Measurements from ENCODE around the gene FUT8.

- no peak for TF ChIP-seq CTCF (IDR thresholded peaks at IDR 0.05)
- TF ChIP-seq EZH2 (IDR thresholded peaks at IDR 0.05) = no peak
- no peak for TF ChIP-seq EZH2phosphoT487 (IDR thresholded peaks at IDR 0.05)
Measured at GRCh38 chr14:65783576-65783975, 371.0 kb downstream of the FUT8 start.

Measured in neural progenitor cell (in vitro differentiated cells).